PC-3 (cell line): Measurements from ENCODE around the gene CLECL1. TPM values are rescaled to one million over a fixed set of nuclear protein-coding genes. Genes with fewer than 3 reads are reported as not detected.
"Not testable (repeated sequence)": the region's sequence is repeated elsewhere in the genome, so short reads cannot be mapped to it uniquely, and the experiment has no call there.

Source experiments
- ATAC-seq: fragments of 200-7000 bp; cut with Tn5 transposase; 2 replicates; pipeline ENCODE4 v1.9.1; 2020; ENCODE audit warnings: mild to moderate bottlenecking, moderate library complexity
- BruUV-seq: library from RNA; stranded (reverse); fragments of 400-500 nt; replicated peaks from 2 replicates; lab custom pipeline; 2021; lab: Mats Ljungman, UMichigan
- CTCF ChIA-PET: fragments of 300-600 bp; sonication (Branson Sonifier 250); formaldehyde crosslinking; loops from one replicate; lab custom pipeline; 2022; ENCODE audit warnings: antibody characterized with exemption; lab: Charles Lee
- POLR2A ChIA-PET: fragments of 300-600 bp; sonication (Branson Sonifier 250); formaldehyde crosslinking; loops from one replicate; lab custom pipeline; 2022; ENCODE audit warnings: antibody characterized with exemption; ENCODE audit not compliant: unreplicated experiment; lab: Charles Lee
- DNase-seq: peaks from one replicate; pipeline ENCODE4 v3.0.0-alpha.2; 2015
- H2AFZ ChIP-seq: fragments of 300-600 bp; sonication (generic); 2 replicates; pipeline ENCODE4 v1.6.0; 2016; ENCODE audit warnings: antibody characterized with exemption, low read length
- H3F3A ChIP-seq: fragments of 300-600 bp; sonication (generic); one replicate; pipeline ENCODE4 v1.6.0; 2017; ENCODE audit warnings: antibody characterized with exemption, low read length, control low read depth, mild to moderate bottlenecking; ENCODE audit not compliant: unreplicated experiment
- H3K27ac ChIP-seq: fragments of 300-600 bp; sonication (generic); 2 replicates; pipeline ENCODE4 v1.5.1; 2016; ENCODE audit warnings: mild to moderate bottlenecking, low read length
- H3K27me3 ChIP-seq: fragments of 300-600 bp; sonication (generic); 2 replicates; pipeline ENCODE4 v1.6.1; 2016; ENCODE audit warnings: low read length, mixed read lengths
- H3K36me3 ChIP-seq: fragments of 300-600 bp; sonication (generic); 2 replicates; pipeline ENCODE4 v1.6.1; 2016; ENCODE audit warnings: low read depth, mixed run types, low read length, mixed read lengths
- H3K4me1 ChIP-seq: fragments of 300-600 bp; sonication (generic); 2 replicates; pipeline ENCODE4 v1.5.1; 2016; ENCODE audit warnings: low read length; ENCODE audit not compliant: insufficient read depth
- H3K4me2 ChIP-seq: fragments of 300-600 bp; sonication (generic); 2 replicates; pipeline ENCODE4 v1.6.0; 2016; ENCODE audit warnings: low read length
- H3K4me3 ChIP-seq: fragments of 300-600 bp; sonication (generic); 2 replicates; pipeline ENCODE4 v1.5.1; 2016; ENCODE audit warnings: mild to moderate bottlenecking, low read length, mixed read lengths
- H3K79me2 ChIP-seq: fragments of 300-600 bp; sonication (generic); 2 replicates; pipeline ENCODE4 v1.6.1; 2017; ENCODE audit warnings: low read length, mixed read lengths
- H3K9ac ChIP-seq: fragments of 300-600 bp; sonication (generic); 2 replicates; pipeline ENCODE4 v1.6.0; 2016; ENCODE audit warnings: mild to moderate bottlenecking, low read length
- H3K9me2 ChIP-seq: fragments of 300-600 bp; sonication (generic); replicated peaks from 2 replicates; pipeline ENCODE4 v1.6.1; 2016; ENCODE audit warnings: mixed run types, low read length, mixed read lengths
- H3K9me3 ChIP-seq: fragments of 300-600 bp; sonication (generic); 2 replicates; pipeline ENCODE4 v1.6.1; 2016; ENCODE audit warnings: low read length, mixed read lengths
- H4K20me1 ChIP-seq: fragments of 300-600 bp; sonication (generic); 2 replicates; pipeline ENCODE4 v1.6.1; 2016; ENCODE audit warnings: low read length, mixed read lengths
- EZH2 ChIP-seq: fragments of 300-600 bp; sonication (generic); IDR thresholded peaks from one replicate; pipeline ENCODE4 v1.6.1; 2017; ENCODE audit warnings: antibody characterized with exemption, mild to moderate bottlenecking, low read length; ENCODE audit not compliant: unreplicated experiment
- EZH2phosphoT487 ChIP-seq: fragments of 300-600 bp; sonication (generic); IDR thresholded peaks from 2 replicates; pipeline ENCODE4 v1.6.1; 2018; ENCODE audit warnings: mild to moderate bottlenecking, antibody characterized with exemption, low read length, borderline replicate concordance
- intact Hi-C: fragments of 100-400 bp; cut with micrococcal nuclease; formaldehyde crosslinking; loops from 2 replicates; pipeline ENCODE4 v1.9.0; 2023
- total RNA-seq: library from RNA; depleted of rRNA; stranded (reverse); fragments of >200 nt; gene quantifications from 2 replicates; pipeline ENCODE4 v1.2.3, GENCODE V29; 2014
- TF ChIP-seq, protein P1 (sequence below): fragments of 300-600 bp; sonication (generic); conservative IDR thresholded peaks from 2 replicates; pipeline ENCODE4 v1.5.1; 2017; ENCODE audit warnings: antibody characterized with exemption, low read depth, mild to moderate bottlenecking, low read length

The CLECL1 gene
- total RNA-seq, 1 experiment from 2014 or later: not detected

DNA sequence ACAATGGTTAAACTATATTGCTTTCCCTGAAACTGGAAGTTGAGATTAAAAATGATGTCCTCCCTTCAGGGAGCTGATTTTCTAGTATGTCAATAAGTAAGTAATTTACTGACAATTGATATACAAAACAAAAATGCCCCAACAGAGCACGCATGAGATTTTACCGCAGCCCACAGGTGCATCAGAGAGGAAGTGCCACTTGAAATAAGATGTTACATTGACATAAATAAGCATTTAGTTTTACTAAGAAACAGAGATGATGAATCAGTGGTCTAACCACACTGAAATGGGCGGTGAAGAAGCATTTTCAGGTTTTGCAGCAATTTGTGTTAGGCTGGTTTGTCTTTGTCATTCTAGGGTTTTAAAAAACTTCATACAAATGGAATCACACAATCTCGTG lies 8.8 kb upstream of the CLECL1 start:
- Histone ChIP-seq H3K4me3 (no peak overlapping the region), H3K36me3 (no peaks in the 10 kb centered on the region), H3K79me2 (no peaks in the 10 kb centered on the region), H3K4me2 (no peak overlapping the region), H4K20me1 (no peaks in the 10 kb centered on the region), H2AFZ (no peak overlapping the region), H3K4me1 (peaks cover 6% of the 10 kb centered on the region; the same call in 1 of the 2 replicates), H3K27ac (no peak overlapping the region), H3F3A (no peaks in the 10 kb centered on the region), H3K27me3 (no peaks in the 10 kb centered on the region), H3K9me3 (no peaks in the 10 kb centered on the region), H3K9me2 (no peaks in the 10 kb centered on the region), H3K9ac (no peak overlapping the region)
- TF ChIP-seq EZH2phosphoT487 (no peak), EZH2 (no peak)
- TF ChIP-seq, protein P1, sequence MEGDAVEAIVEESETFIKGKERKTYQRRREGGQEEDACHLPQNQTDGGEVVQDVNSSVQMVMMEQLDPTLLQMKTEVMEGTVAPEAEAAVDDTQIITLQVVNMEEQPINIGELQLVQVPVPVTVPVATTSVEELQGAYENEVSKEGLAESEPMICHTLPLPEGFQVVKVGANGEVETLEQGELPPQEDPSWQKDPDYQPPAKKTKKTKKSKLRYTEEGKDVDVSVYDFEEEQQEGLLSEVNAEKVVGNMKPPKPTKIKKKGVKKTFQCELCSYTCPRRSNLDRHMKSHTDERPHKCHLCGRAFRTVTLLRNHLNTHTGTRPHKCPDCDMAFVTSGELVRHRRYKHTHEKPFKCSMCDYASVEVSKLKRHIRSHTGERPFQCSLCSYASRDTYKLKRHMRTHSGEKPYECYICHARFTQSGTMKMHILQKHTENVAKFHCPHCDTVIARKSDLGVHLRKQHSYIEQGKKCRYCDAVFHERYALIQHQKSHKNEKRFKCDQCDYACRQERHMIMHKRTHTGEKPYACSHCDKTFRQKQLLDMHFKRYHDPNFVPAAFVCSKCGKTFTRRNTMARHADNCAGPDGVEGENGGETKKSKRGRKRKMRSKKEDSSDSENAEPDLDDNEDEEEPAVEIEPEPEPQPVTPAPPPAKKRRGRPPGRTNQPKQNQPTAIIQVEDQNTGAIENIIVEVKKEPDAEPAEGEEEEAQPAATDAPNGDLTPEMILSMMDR: no peak
- ATAC-seq (no peak), DNase-seq (no peak)
- CTCF ChIA-PET: interaction anchor here (0.6 kb wide), 1 partner anchor 104 kb away, joined by 3 read pairs; no protein-coding TSS in a partner anchor
- no TSS peak for BruUV-seq
- intact Hi-C loops: no loop called here
- POLR2A ChIA-PET: no interaction called here

DNA sequence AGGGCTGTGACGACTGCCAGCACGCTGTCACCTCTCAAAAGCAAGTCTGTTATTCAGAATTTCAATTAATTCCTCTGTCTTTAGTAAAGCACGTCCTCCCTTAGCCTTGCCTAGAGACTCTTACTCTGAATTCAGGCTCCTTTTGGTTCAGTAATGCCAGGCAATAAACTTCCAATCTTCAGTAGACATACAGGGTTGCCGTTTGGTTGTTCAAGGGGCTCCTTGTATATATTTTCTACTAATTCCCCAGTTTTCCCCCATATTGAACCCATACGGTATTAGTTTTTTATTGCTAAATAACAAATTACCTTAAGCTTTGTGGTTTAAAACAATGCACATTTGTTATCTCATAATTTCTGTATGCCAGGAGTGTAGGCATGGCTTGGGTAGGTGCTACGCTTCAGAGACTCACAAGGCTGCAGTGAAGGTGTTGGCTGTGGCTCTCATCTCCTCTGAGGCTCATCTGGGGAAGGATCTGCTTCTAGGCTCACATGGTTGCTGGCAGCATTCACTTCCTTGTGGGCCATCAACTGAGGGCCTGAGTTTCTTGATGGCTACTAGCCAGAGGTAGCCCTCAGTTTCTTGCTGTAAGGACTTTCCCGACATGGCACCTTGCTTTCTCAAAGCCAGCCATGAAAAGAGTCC lies 7.3 kb upstream of the CLECL1 start:
- POLR2A ChIA-PET: interaction anchor here (0.6 kb wide), 1 partner anchor 942 kb away, joined by 4 read pairs; no protein-coding TSS in a partner anchor
- Histone ChIP-seq H3K36me3 (no peaks in the 10 kb centered on the region), H3K4me2 (no peak overlapping the region), H3K9ac (no peak overlapping the region), H3K79me2 (no peaks in the 10 kb centered on the region), H3K27me3 (no peaks in the 10 kb centered on the region), H3K9me2 (no peaks in the 10 kb centered on the region), H3K27ac (no peak overlapping the region), H3K4me3 (no peak overlapping the region), H3K4me1 (peaks cover 6% of the 10 kb centered on the region; the same call in 1 of the 2 replicates), H3F3A (no peaks in the 10 kb centered on the region), H4K20me1 (no peaks in the 10 kb centered on the region), H2AFZ (no peak overlapping the region), H3K9me3 (no peaks in the 10 kb centered on the region)
- ATAC-seq: no peak
- CTCF ChIA-PET: no interaction called here
- TF ChIP-seq EZH2 (no peak), EZH2phosphoT487 (no peak)
- TF ChIP-seq, protein P1: no peak
- intact Hi-C loops: no loop called here
- no TSS peak for BruUV-seq
- DNase-seq: no peak

DNA sequence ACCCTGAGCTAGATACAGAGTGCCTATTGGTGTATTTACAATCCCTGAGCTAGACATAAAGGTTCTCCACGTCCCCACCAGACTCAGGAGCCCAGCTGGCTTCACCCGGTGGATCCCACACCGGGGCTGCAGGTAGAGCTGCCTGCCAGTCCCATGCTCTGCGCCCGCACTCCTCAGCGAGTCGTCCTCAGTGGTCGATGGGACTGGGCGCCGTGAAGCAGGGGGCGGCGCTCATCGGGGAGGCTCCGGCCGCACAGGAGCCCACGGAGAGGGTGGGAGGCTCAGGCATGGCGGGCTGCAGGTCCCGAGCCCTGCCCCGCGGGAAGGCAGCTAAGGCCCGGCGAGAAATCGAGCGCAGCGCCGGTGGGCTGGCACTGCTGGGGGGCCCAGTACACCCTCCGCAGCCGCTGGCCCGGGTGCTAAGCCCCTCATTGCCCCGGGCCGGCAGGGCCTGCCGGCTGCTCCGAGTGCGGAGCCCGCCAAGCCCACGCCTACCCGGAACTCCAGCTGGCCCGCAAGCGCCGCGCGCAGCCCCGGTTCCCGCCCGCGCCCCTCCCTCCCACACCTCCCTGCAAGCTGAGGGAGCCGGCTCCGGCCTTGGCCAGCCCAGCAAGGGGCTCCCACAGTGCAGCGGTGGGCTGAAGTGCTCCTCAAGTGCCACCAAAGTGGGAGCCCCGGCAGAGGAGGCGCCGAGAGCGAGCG lies 6.7 kb upstream of the CLECL1 start:
- H2AFZ ChIP-seq, H3K27ac ChIP-seq, BruUV-seq, DNase-seq, H3K4me2 ChIP-seq, H3K79me2 ChIP-seq, H4K20me1 ChIP-seq, intact Hi-C loops, H3F3A ChIP-seq, H3K36me3 ChIP-seq, ATAC-seq, POLR2A ChIA-PET, H3K27me3 ChIP-seq, CTCF ChIA-PET, H3K9me3 ChIP-seq, H3K9ac ChIP-seq, H3K9me2 ChIP-seq, H3K4me3 ChIP-seq, H3K4me1 ChIP-seq: not testable (repeated sequence)

DNA sequence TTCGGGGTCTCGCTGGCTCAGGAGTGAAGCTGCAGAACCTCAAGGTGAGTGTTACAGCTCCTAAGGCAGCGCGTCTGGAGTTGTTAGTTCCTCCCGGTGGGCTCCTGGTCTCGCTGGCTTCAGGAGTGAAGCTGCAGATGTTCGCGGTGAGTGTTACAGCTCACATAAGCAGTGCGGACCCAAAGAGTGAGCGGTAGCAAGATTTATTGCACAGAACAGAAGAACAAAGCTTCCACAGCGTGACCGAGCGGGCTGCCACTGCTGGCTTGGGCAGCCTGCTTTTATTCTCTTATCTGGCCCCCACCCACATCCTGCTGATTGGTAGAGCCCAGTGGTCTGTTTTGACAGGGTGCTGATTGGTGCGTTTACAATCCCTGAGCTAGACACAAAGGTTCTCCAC lies 6.0 kb upstream of the CLECL1 start:
- H3K9me3 ChIP-seq, intact Hi-C loops, H3K27ac ChIP-seq, H3K9ac ChIP-seq, ATAC-seq, H3K79me2 ChIP-seq, H3K4me1 ChIP-seq, H2AFZ ChIP-seq, BruUV-seq, H3K4me2 ChIP-seq, H3K36me3 ChIP-seq, DNase-seq, H3K27me3 ChIP-seq, H3F3A ChIP-seq, CTCF ChIA-PET, H4K20me1 ChIP-seq, POLR2A ChIA-PET, H3K9me2 ChIP-seq, H3K4me3 ChIP-seq: not testable (repeated sequence)
